HEK293 (cell line): ENCODE measurements around the gene ROS1.

Source experiments
- CTCF ChIA-PET: fragments of 350-600 bp; formaldehyde crosslinking; extraction: SDS; loops from one replicate; lab custom pipeline; 2021; ENCODE audit warnings: antibody characterized with exemption; lab: Yijun Ruan, JAX
- POLR2A ChIA-PET: fragments of 300-600 bp; formaldehyde crosslinking; extraction: SDS; loops from one replicate; lab custom pipeline; 2020; ENCODE audit warnings: antibody characterized with exemption, inconsistent platforms; lab: Yijun Ruan, JAX
- H3K27ac ChIP-seq: fragments of 200-500 bp; sonication (Bioruptor generic); 2 replicates; pipeline ENCODE4 v1.5.1; 2014; ENCODE audit warnings: low read depth, low read length, control low read depth, inconsistent platforms; ENCODE audit errors: extremely low read depth
- H3K36me3 ChIP-seq, 2 experiments: fragments of 200-500 bp in 1 of 2; sonication (Bioruptor generic) in 1 of 2; 1 replicate in 1 of 2; 2 replicates in 1 of 2; pipeline ENCODE4 v1.5.1; 2014 to 2017; ENCODE audit warnings: inconsistent platforms in 2 of 2, low read length in 2 of 2; ENCODE audit not compliant: control insufficient read depth in 2 of 2, insufficient read depth in 1 of 2
- H3K4me1 ChIP-seq: fragments of 200-500 bp; sonication (Bioruptor generic); 2 replicates; pipeline ENCODE4 v1.5.1; 2014; ENCODE audit warnings: mild to moderate bottlenecking, low read length, inconsistent platforms; ENCODE audit not compliant: control insufficient read depth, insufficient read depth
- H3K4me3 ChIP-seq: 2 replicates; pipeline ENCODE4 v1.5.1; 2011; ENCODE audit warnings: low read depth, mild to moderate bottlenecking, control low read depth, low read length, moderate library complexity
- H3K9me3 ChIP-seq: fragments of 200-500 bp; sonication (Bioruptor generic); 2 replicates; pipeline ENCODE4 v1.5.1; 2014; ENCODE audit warnings: low read depth, low read length, inconsistent platforms; ENCODE audit not compliant: control insufficient read depth, insufficient read depth
- BCL6B ChIP-seq: fragments of 450-650 bp; formaldehyde crosslinking; IDR thresholded peaks from 2 replicates; pipeline ENCODE4 v1.5.1; 2017; ENCODE audit warnings: missing biosample characterization, missing genetic modification characterization
- PRDM4 ChIP-seq: fragments of 450-650 bp; formaldehyde crosslinking; IDR thresholded peaks from 2 replicates; pipeline ENCODE4 v1.5.1; 2017; ENCODE audit warnings: missing biosample characterization, missing genetic modification characterization
- PRDM6 ChIP-seq: fragments of 450-650 bp; formaldehyde crosslinking; IDR thresholded peaks from 2 replicates; pipeline ENCODE4 v1.5.1; 2017; ENCODE audit warnings: missing biosample characterization, missing genetic modification characterization
- RBAK ChIP-seq: fragments of 450-650 bp; formaldehyde crosslinking; IDR thresholded peaks from 2 replicates; pipeline ENCODE4 v1.5.1; 2016; ENCODE audit warnings: missing biosample characterization, missing genetic modification characterization
- WT1 ChIP-seq: fragments of 450-650 bp; formaldehyde crosslinking; IDR thresholded peaks from 2 replicates; pipeline ENCODE4 v1.5.1; 2016; ENCODE audit warnings: missing biosample characterization, missing genetic modification characterization
- YY2 ChIP-seq: fragments of 450-650 bp; formaldehyde crosslinking; IDR thresholded peaks from 2 replicates; pipeline ENCODE4 v1.5.1; 2016; ENCODE audit warnings: missing biosample characterization, missing genetic modification characterization
- ZNF202 ChIP-seq: fragments of 450-650 bp; formaldehyde crosslinking; IDR thresholded peaks from 2 replicates; pipeline ENCODE4 v1.5.1; 2016; ENCODE audit warnings: missing biosample characterization, missing genetic modification characterization, borderline replicate concordance
- ZNF214 ChIP-seq: fragments of 450-650 bp; formaldehyde crosslinking; IDR thresholded peaks from 2 replicates; pipeline ENCODE4 v1.5.1; 2017; ENCODE audit warnings: missing biosample characterization, mild to moderate bottlenecking, missing genetic modification characterization, borderline replicate concordance
- ZNF23 ChIP-seq: fragments of 450-650 bp; formaldehyde crosslinking; IDR thresholded peaks from 2 replicates; pipeline ENCODE4 v1.5.1; 2016; ENCODE audit warnings: missing biosample characterization, missing genetic modification characterization, borderline replicate concordance
- ZNF280D ChIP-seq: fragments of 450-650 bp; formaldehyde crosslinking; IDR thresholded peaks from 2 replicates; pipeline ENCODE4 v1.5.1; 2016; ENCODE audit warnings: missing biosample characterization, missing genetic modification characterization
- ZNF350 ChIP-seq: fragments of 450-650 bp; formaldehyde crosslinking; IDR thresholded peaks from 2 replicates; pipeline ENCODE4 v1.5.0; 2017; ENCODE audit warnings: missing biosample characterization, mild to moderate bottlenecking, missing genetic modification characterization
- ZNF37A ChIP-seq: fragments of 450-650 bp; IDR thresholded peaks from 2 replicates; pipeline ENCODE4 v1.5.1; 2018; ENCODE audit warnings: missing biosample characterization, missing genetic modification characterization
- ZNF449 ChIP-seq: fragments of 450-650 bp; formaldehyde crosslinking; IDR thresholded peaks from 2 replicates; pipeline ENCODE4 v1.5.1; 2017; ENCODE audit warnings: missing biosample characterization, mild to moderate bottlenecking, missing genetic modification characterization, moderate library complexity
- ZNF488 ChIP-seq: fragments of 450-650 bp; formaldehyde crosslinking; IDR thresholded peaks from 2 replicates; pipeline ENCODE4 v1.5.1; 2016; ENCODE audit warnings: missing biosample characterization, missing genetic modification characterization
- ZNF623 ChIP-seq: fragments of 450-650 bp; formaldehyde crosslinking; IDR thresholded peaks from 2 replicates; pipeline ENCODE4 v1.5.1; 2016; ENCODE audit warnings: missing biosample characterization, missing genetic modification characterization
- ZNF624 ChIP-seq: fragments of 450-650 bp; formaldehyde crosslinking; IDR thresholded peaks from 2 replicates; pipeline ENCODE4 v1.5.1; 2017; ENCODE audit warnings: missing biosample characterization, missing genetic modification characterization
- ZNF660 ChIP-seq: fragments of 450-650 bp; IDR thresholded peaks from 2 replicates; pipeline ENCODE4 v1.5.1; 2018; ENCODE audit warnings: missing biosample characterization, mild to moderate bottlenecking, missing genetic modification characterization
- ZNF830 ChIP-seq: fragments of 450-650 bp; IDR thresholded peaks from 2 replicates; pipeline ENCODE4 v1.5.0; 2018; ENCODE audit warnings: missing biosample characterization, missing genetic modification characterization, low read depth, mild to moderate bottlenecking, moderate library complexity

The ROS1 gene

GRCh38 chr6:117304446-117304845 lies 121.3 kb downstream of the ROS1 start:
- Histone ChIP-seq H3K4me3 (no peak overlapping the region), H3K36me3 (no peaks in the 10 kb centered on the region), H3K27ac (no peak overlapping the region), H3K9me3 (no peaks in the 10 kb centered on the region), H3K4me1 (no peaks in the 10 kb centered on the region)
- no peak for TF ChIP-seq BCL6B (tag by site-specific recombination)
- TF ChIP-seq ZNF214: no peak
- ChIA-PET CTCF (interaction anchor here (0.6 to 3.3 kb wide), 5 partner anchors 10 to 584 kb away, joined by 3 to 11 read pairs (median 4); no protein-coding TSS in a partner anchor), POLR2A (interaction anchor here (1.2 kb wide), 1 partner anchor 45 kb away, joined by 3 read pairs; no protein-coding TSS in a partner anchor)

GRCh38 chr6:117303323-117303722 lies 122.4 kb downstream of the ROS1 start:
- H3K4me1 ChIP-seq: no peaks in the 10 kb centered on the region
- H3K4me3 ChIP-seq: no peak overlapping the region
- H3K9me3 ChIP-seq: no peaks in the 10 kb centered on the region
- H3K27ac ChIP-seq: no peak overlapping the region
- ChIA-PET CTCF (interaction anchor here (1.3 to 3.3 kb wide), 3 partner anchors 12 to 331 kb away, joined by 3 to 11 read pairs (median 3); no protein-coding TSS in a partner anchor), POLR2A (no interaction called here)
- no peaks in the 10 kb centered on the region for H3K36me3 ChIP-seq
- TF ChIP-seq ZNF202 (tag by site-specific recombination) (no peak), WT1 (tag by site-specific recombination) (no peak), ZNF350 (no peak), ZNF660 (no peak), ZNF23 (no peak), ZNF624 (tag by site-specific recombination) (no peak), ZNF830 (no peak), PRDM4 (no peak), ZNF280D (tag by site-specific recombination) (no peak), ZNF488 (tag by site-specific recombination) (no peak), YY2 (tag by site-specific recombination) (no peak), ZNF623 (tag by site-specific recombination) (no peak)

- ChIA-PET CTCF (interaction anchor here (0.9 kb wide), 1 partner anchor 327 kb away, joined by 3 read pairs; no protein-coding TSS in a partner anchor), POLR2A (interaction anchor here (0.5 kb wide), 1 partner anchor 1440 kb away, joined by 4 read pairs; no protein-coding TSS in a partner anchor)
- Histone ChIP-seq H3K27ac (no peak overlapping the region), H3K4me1 (no peaks in the 10 kb centered on the region), H3K4me3 (no peak overlapping the region), H3K36me3 (no peaks in the 10 kb centered on the region), H3K9me3 (no peaks in the 10 kb centered on the region)
- no peak for TF ChIP-seq RBAK (tag by site-specific recombination)
- no peak for TF ChIP-seq PRDM6 (tag by site-specific recombination)
- TF ChIP-seq ZNF37A (tag by site-specific recombination): no peak
- TF ChIP-seq ZNF449 (tag by site-specific recombination): no peak
Observed at GRCh38 chr6:117298941-117299340, 126.8 kb downstream of the ROS1 start.
